ENCODE data around the gene CCDC6. TPM values are rescaled to one million over a fixed set of nuclear protein-coding genes. Genes with fewer than 3 reads are reported as not detected.
"Not testable (repeated sequence)": the region's sequence is repeated elsewhere in the genome, so short reads cannot be mapped to it uniquely, and the experiment has no call there.

CCDC6 gene
- total RNA-seq, 3 donors from 2014 or later (not counting 1 experiment from before 2014, with no cell fraction given): 19.7 to 23.4 (median 20.8) TPM

DNA sequence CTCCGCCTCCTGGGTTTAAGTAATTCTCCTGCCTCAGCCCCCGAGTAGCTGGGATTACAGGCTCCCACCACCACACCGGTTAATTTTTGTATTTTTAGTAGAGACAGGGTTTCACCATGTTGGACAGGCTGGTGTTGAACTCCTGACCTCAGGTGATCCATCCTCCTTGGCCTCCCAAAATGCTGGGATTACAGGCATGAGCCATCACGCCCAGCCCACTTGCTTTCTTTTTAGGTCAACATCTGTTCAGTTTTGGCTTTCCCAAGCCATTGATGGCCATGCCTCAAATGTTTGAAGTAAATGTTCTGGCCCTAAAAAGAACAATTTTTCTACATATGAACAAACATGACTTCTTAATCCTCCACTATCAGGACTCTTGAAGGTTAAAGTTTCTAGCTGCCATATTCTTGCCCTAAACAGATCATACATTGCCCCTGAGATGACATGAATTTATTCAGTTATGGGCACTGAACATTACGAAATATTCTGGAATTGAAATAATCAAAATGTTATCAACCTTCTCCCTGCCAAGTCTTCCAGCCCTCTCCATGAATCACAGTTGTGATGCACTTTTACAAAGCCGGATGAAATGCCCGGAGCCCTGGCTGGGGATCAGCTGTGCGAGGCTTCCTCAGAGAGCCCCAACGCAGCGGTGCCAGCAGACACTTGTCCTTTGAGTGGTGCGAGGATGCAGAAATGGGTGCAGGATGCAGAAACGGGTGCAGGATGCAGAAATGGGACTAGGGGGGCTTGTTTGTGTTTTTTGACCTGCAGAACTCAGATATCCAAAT is 156.0 kb downstream of the CCDC6 start:
- Mint-ChIP-seq H3K9me3 (no peaks in the 10 kb centered on the region), H3K36me3 (no peaks in the 10 kb centered on the region), H3K4me1 (no peaks in the 10 kb centered on the region), H3K27ac (no peak overlapping the region), H3K27me3 (ENCODE audit: low read depth in 2 of 2) (peaks cover 0 to 5% of the 10 kb centered on the region in 2 donors), H3K4me3 (no peak overlapping the region)
- H3K27ac ChIP-seq (ENCODE audit: low read length): no peak overlapping the region
- intact Hi-C loops (cut with micrococcal nuclease): no loop called here
- DNase-seq: no peak
- no peaks in the 10 kb centered on the region for H3K27me3 ChIP-seq (ENCODE audit: control insufficient read depth, insufficient read depth, low read length)
- H3K9me3 ChIP-seq (ENCODE audit: control insufficient read depth, insufficient read depth, low read length): no peaks in the 10 kb centered on the region
- TF ChIP-seq, protein P1, sequence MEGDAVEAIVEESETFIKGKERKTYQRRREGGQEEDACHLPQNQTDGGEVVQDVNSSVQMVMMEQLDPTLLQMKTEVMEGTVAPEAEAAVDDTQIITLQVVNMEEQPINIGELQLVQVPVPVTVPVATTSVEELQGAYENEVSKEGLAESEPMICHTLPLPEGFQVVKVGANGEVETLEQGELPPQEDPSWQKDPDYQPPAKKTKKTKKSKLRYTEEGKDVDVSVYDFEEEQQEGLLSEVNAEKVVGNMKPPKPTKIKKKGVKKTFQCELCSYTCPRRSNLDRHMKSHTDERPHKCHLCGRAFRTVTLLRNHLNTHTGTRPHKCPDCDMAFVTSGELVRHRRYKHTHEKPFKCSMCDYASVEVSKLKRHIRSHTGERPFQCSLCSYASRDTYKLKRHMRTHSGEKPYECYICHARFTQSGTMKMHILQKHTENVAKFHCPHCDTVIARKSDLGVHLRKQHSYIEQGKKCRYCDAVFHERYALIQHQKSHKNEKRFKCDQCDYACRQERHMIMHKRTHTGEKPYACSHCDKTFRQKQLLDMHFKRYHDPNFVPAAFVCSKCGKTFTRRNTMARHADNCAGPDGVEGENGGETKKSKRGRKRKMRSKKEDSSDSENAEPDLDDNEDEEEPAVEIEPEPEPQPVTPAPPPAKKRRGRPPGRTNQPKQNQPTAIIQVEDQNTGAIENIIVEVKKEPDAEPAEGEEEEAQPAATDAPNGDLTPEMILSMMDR (IDR thresholded peaks at IDR 0.05): no peak
- H3K4me3 ChIP-seq (ENCODE audit: low read length): no peak overlapping the region
- ATAC-seq: no peak
- 89% methylated on average over 12 of the region's 12 CpGs for WGBS (ENCODE audit: insufficient coverage)
- H3K4me1 ChIP-seq (ENCODE audit: control insufficient read depth, insufficient read depth, low read length): no peaks in the 10 kb centered on the region
- no peaks in the 10 kb centered on the region for H3K36me3 ChIP-seq (ENCODE audit: control insufficient read depth, insufficient read depth, low read length)

DNA sequence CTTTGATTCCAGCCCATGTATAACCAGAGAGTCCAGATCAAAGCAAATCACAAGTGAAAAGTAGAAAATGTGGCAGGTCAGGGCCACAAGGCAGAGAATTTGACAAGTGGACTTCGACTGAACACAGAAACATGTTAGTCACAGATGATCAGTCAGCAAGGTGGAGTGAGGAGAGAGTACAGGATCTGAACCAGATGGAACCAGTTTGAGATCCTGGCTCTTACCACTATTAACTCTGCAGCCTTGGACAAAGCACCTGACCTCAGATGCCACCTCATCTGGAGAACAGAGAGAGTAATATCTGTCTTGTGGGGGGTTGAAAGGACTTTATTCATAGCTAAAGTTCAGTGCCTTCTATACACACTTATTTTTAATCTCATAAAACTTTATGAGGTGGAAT is 157.5 kb downstream of the CCDC6 start:
- TF ChIP-seq, protein P1 (IDR thresholded peaks at IDR 0.05): no peak

DNA sequence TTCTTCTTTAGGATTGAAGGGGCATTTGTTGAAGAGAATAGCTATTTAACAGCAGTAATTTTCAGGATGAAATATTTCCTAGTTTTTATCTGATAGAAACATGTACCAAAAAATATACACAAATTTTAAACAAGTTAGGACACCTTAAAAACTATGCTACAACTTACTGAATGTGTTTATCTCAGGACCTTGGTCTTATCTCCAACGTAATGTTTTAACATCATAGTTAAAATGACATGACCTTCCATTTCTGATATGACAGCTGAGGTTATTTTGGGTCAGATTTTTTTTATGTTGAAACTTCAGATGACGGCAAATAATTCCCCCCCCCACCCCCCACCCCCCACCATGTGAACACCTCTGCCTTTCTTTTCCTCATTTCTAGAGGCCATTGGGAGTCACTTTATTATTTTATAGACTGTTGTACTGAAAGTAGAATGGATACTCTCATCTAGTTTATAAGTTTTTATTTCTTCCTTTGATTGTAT is 161.1 kb downstream of the CCDC6 start:
- no peaks in the 10 kb centered on the region for H3K27me3 Mint-ChIP-seq (ENCODE audit: low read depth in 2 of 2)
- no peaks in the 10 kb centered on the region for H3K9me3 Mint-ChIP-seq
- WGBS (ENCODE audit: insufficient coverage): no CpG with 5 or more reads among the region's 2 CpGs
- H3K4me3 Mint-ChIP-seq: no peak overlapping the region
- no peak overlapping the region for H3K27ac ChIP-seq (ENCODE audit: low read length)
- H3K27me3 ChIP-seq (ENCODE audit: control insufficient read depth, insufficient read depth, low read length): no peaks in the 10 kb centered on the region
- H3K9me3 ChIP-seq (ENCODE audit: control insufficient read depth, insufficient read depth, low read length): no peaks in the 10 kb centered on the region
- H3K4me3 ChIP-seq (ENCODE audit: low read length): no peak overlapping the region
- TF ChIP-seq, protein P1 (IDR thresholded peaks at IDR 0.05): no peak
- H3K4me1 Mint-ChIP-seq: no peaks in the 10 kb centered on the region
- H3K4me1 ChIP-seq (ENCODE audit: control insufficient read depth, insufficient read depth, low read length): no peaks in the 10 kb centered on the region
- DNase-seq (no peak), ATAC-seq (no peak)
- no peaks in the 10 kb centered on the region for H3K36me3 Mint-ChIP-seq
- H3K27ac Mint-ChIP-seq: no peak overlapping the region
- no peaks in the 10 kb centered on the region for H3K36me3 ChIP-seq (ENCODE audit: control insufficient read depth, insufficient read depth, low read length)
- intact Hi-C loops (cut with micrococcal nuclease): no loop called here

More for the DNA sequence above, 157.5 kb downstream of the CCDC6 start:
- Histone ChIP-seq H3K36me3 (ENCODE audit: control insufficient read depth, insufficient read depth, low read length) (no peaks in the 10 kb centered on the region), H3K4me1 (ENCODE audit: control insufficient read depth, insufficient read depth, low read length) (no peaks in the 10 kb centered on the region), H3K27ac (ENCODE audit: low read length) (no peak overlapping the region), H3K9me3 (ENCODE audit: control insufficient read depth, insufficient read depth, low read length) (no peaks in the 10 kb centered on the region), H3K4me3 (ENCODE audit: low read length) (no peak overlapping the region), H3K27me3 (ENCODE audit: control insufficient read depth, insufficient read depth, low read length) (no peaks in the 10 kb centered on the region)
- Mint-ChIP-seq H3K27me3 (ENCODE audit: low read depth in 2 of 2) (peaks cover 0 to 5% of the 10 kb centered on the region in 2 donors), H3K9me3 (no peaks in the 10 kb centered on the region), H3K4me3 (no peak overlapping the region), H3K36me3 (no peaks in the 10 kb centered on the region), H3K27ac (no peak overlapping the region), H3K4me1 (no peaks in the 10 kb centered on the region)
- no peak for DNase-seq
- WGBS (ENCODE audit: insufficient coverage): 79% methylated on average over 1 of the region's 1 CpG
- intact Hi-C loops (cut with micrococcal nuclease): no loop called here
- no peak for ATAC-seq

DNA sequence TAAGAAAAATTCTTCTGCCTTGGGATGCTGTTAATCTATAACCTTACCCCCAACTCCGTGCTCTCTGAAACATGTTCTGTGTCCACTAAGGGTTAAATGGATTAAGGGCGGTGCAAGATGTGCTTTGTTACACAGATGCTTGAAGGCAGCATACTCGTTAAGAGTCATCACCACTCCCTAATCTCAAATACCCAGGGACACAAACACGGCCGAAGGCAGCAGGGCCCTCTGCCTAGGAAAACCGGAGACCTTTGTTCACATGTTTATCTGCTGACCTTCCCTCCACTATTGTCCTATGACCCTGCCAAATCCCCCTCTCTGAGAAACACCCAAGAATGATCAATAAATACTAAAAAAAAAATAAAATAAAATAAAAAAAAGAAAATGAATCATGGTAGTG is 161.6 kb downstream of the CCDC6 start:
- intact Hi-C loops (cut with micrococcal nuclease); H3K27ac ChIP-seq (ENCODE audit: low read length); H3K36me3 ChIP-seq (ENCODE audit: control insufficient read depth, insufficient read depth, low read length); H3K36me3 Mint-ChIP-seq; H3K27ac Mint-ChIP-seq; H3K27me3 ChIP-seq (ENCODE audit: control insufficient read depth, insufficient read depth, low read length); H3K4me1 ChIP-seq (ENCODE audit: control insufficient read depth, insufficient read depth, low read length); H3K4me3 ChIP-seq (ENCODE audit: low read length); H3K4me1 Mint-ChIP-seq; H3K9me3 Mint-ChIP-seq; H3K9me3 ChIP-seq (ENCODE audit: control insufficient read depth, insufficient read depth, low read length); H3K4me3 Mint-ChIP-seq; ATAC-seq; H3K27me3 Mint-ChIP-seq (ENCODE audit: low read depth in 2 of 2); DNase-seq: not testable (repeated sequence)
- 86% methylated on average over 4 of the region's 6 CpGs for WGBS (ENCODE audit: insufficient coverage)

DNA sequence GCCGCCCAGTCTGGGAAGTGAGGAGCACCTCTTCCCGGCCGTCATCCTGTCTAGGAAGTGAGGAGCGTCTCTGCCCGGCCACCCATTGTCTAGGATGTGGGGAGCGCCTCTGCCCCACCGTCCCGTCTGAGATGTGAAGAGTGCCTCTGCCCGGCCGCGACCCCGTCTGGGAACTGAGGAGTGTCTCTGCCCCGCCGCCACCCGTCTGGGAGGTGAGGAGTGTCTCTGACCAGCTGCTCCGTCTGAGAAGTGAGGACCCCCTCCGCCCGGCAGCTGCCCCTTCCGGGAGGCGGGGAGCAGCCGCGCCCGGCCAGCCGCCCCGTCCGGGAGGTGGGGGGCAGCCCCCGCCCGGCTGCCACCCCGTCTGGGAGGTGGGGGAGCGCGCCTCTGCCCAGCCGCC is 162.2 kb downstream of the CCDC6 start:
- H3K36me3 Mint-ChIP-seq; H3K4me1 ChIP-seq (ENCODE audit: control insufficient read depth, insufficient read depth, low read length); H3K4me1 Mint-ChIP-seq; H3K27ac Mint-ChIP-seq; H3K27ac ChIP-seq (ENCODE audit: low read length); H3K4me3 Mint-ChIP-seq; intact Hi-C loops (cut with micrococcal nuclease); ATAC-seq; H3K4me3 ChIP-seq (ENCODE audit: low read length); H3K27me3 ChIP-seq (ENCODE audit: control insufficient read depth, insufficient read depth, low read length); H3K9me3 Mint-ChIP-seq; H3K36me3 ChIP-seq (ENCODE audit: control insufficient read depth, insufficient read depth, low read length); DNase-seq; H3K27me3 Mint-ChIP-seq (ENCODE audit: low read depth in 2 of 2); H3K9me3 ChIP-seq (ENCODE audit: control insufficient read depth, insufficient read depth, low read length): not testable (repeated sequence)
- WGBS (ENCODE audit: insufficient coverage): 97% methylated on average over 31 of the region's 32 CpGs

Data from natural killer cell (primary cell).